Naive thymus-derived CD4-positive, alpha-beta T cell (primary cell): Measurements from ENCODE around the gene CPNE9. TPM values are rescaled to one million over a fixed set of nuclear protein-coding genes. Genes with fewer than 3 reads are reported as not detected.

Experiments
- ATAC-seq: fragments of 150-1000 bp; cut with Tn5 transposase; 2 replicates; pipeline ENCODE4 v1.10.0; 2021; ENCODE audit warnings: mild to moderate bottlenecking, moderate library complexity
- CTCF ChIA-PET: fragments of 350-600 bp; sonication (Branson Sonifier 250); formaldehyde crosslinking; loops from one replicate; lab custom pipeline; 2021; ENCODE audit warnings: antibody characterized with exemption; lab: Charles Lee
- POLR2A ChIA-PET: fragments of 350-600 bp; sonication (Branson Sonifier 250); formaldehyde crosslinking; loops from one replicate; lab custom pipeline; 2021; ENCODE audit warnings: antibody characterized with exemption, inconsistent platforms; lab: Charles Lee
- DNase-seq, 9 donors: peaks; one replicate each; pipeline versions ENCODE4 v3.0.0 to v3.0.0-alpha.2; 2020 to 2022; ENCODE audit warnings: mixed read lengths in 1 of 9
- H3K27ac ChIP-seq: one replicate; pipeline ENCODE4 v1.7.0; 2013; ENCODE audit warnings: mild to moderate bottlenecking, low read depth, low read length, moderate library complexity
- H3K27me3 ChIP-seq, 2 donors: one replicate each; pipeline ENCODE4 v1.7.0; 2013; ENCODE audit warnings: low read length in 2 of 2, mild to moderate bottlenecking in 2 of 2, moderate library complexity in 2 of 2; ENCODE audit not compliant: control insufficient read depth in 2 of 2, insufficient read depth in 2 of 2
- H3K36me3 ChIP-seq, 3 experiments: 1 replicate in 2 of 3; 2 replicates in 1 of 3; pipeline ENCODE4 v1.7.0; 2013; ENCODE audit warnings: low read length in 3 of 3, mild to moderate bottlenecking in 3 of 3, moderate library complexity in 1 of 3; ENCODE audit not compliant: insufficient read depth in 3 of 3, control insufficient read depth in 2 of 3
- H3K4me1 ChIP-seq, 2 donors: one replicate each; pipeline ENCODE4 v1.7.0; 2013; ENCODE audit warnings: low read length in 2 of 2, mild to moderate bottlenecking in 2 of 2, moderate library complexity in 1 of 2; ENCODE audit not compliant: control insufficient read depth in 2 of 2, insufficient read depth in 2 of 2
- H3K4me3 ChIP-seq: 2 replicates; pipeline ENCODE4 v1.7.0; 2013; ENCODE audit warnings: mild to moderate bottlenecking, low read length
- H3K9me3 ChIP-seq, 3 experiments: 1 replicate in 2 of 3; 2 replicates in 1 of 3; pipeline ENCODE4 v1.7.0; 2013; ENCODE audit warnings: low read length in 3 of 3; ENCODE audit not compliant: control insufficient read depth in 2 of 3
- H3K27ac Mint-ChIP-seq, 9 donors: one replicate each; pipeline ENCODE4 v1.8.0; 2020 to 2022; ENCODE audit warnings: mixed read lengths in 9 of 9, mild to moderate bottlenecking in 8 of 9, moderate library complexity in 5 of 9, inconsistent platforms in 2 of 9
- H3K27me3 Mint-ChIP-seq, 5 donors: one replicate each; pipeline ENCODE4 v1.8.0; 2021 to 2022; ENCODE audit warnings: mixed read lengths in 5 of 5, mild to moderate bottlenecking in 1 of 5
- H3K36me3 Mint-ChIP-seq, 5 donors: one replicate each; pipeline ENCODE4 v1.8.0; 2020 to 2022; ENCODE audit warnings: mixed read lengths in 5 of 5, mild to moderate bottlenecking in 3 of 5, inconsistent platforms in 1 of 5
- H3K4me1 Mint-ChIP-seq, 7 donors: one replicate each; pipeline ENCODE4 v1.8.0; 2020 to 2022; ENCODE audit warnings: mixed read lengths in 7 of 7, mild to moderate bottlenecking in 3 of 7, inconsistent platforms in 1 of 7
- H3K4me3 Mint-ChIP-seq, 10 donors: one replicate each; pipeline ENCODE4 v1.8.0; 2020 to 2022; ENCODE audit warnings: mild to moderate bottlenecking in 10 of 10, mixed read lengths in 10 of 10, moderate library complexity in 6 of 10, inconsistent platforms in 2 of 10
- H3K9me3 Mint-ChIP-seq, 11 donors: one replicate each; pipeline ENCODE4 v1.8.0; 2020 to 2022; ENCODE audit warnings: mixed read lengths in 11 of 11, mild to moderate bottlenecking in 4 of 11, inconsistent platforms in 1 of 11, moderate library complexity in 1 of 11
- intact Hi-C, 2 donors: fragments of 100-400 bp; cut with micrococcal nuclease; formaldehyde crosslinking; loops; one replicate each; pipeline ENCODE4 v1.15.1; 2023
- polyA plus RNA-seq, 2 donors: library from polyadenylated mRNA; unstranded; fragments of 300-500 nt; fragmentation: Illumina TruSeq; gene quantifications; one replicate each; pipeline ENCODE4 v1.2.3, GENCODE V29; 2021
- total RNA-seq, 6 experiments: library from RNA in 5 of 6; stranded (reverse) in 5 of 6; gene quantifications; 1 replicate in 5 of 6; 2 replicates in 1 of 6; pipeline ENCODE4 v1.2.3 and lab custom pipeline; 2021 to 2026

Gene CPNE9
- total and polyA plus RNA-seq, 7 experiments from 2014 or later: 0.16 to 1.2 (median 0.51) TPM; not detected in 3

DNA sequence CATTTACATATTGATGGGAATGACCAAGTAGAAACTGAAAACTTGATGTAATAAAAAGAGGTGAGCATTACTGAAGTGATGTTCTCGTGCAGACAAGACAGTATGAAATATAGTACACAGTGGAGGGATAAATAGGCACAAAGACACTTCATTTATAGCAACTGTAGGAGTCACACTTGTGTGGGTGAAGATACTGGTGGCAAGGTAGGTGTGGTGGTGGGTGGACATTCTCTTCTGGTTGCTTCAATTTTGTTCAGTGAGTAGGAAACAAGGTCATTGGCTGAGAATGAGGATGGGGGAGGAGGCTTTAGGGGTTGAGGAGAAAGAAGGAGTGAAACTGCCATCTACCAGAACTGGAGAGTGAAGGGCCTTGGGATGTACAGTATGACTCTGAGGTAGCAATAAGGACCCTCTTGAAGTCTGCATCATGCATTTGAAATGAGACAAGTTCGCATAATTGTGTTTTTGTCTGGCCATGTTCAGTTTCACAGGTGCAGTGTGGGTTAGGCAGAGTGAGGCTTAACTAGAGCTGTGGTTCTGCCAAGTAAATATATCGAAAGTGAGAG, 6.6 kb downstream of the CPNE9 start:
- H3K27ac Mint-ChIP-seq: no peak overlapping the region
- Histone ChIP-seq H3K27ac (no peak overlapping the region), H3K4me1 (no peaks in the 10 kb centered on the region), H3K4me3 (no peak overlapping the region), H3K9me3 (no peaks in the 10 kb centered on the region), H3K36me3 (no peaks in the 10 kb centered on the region), H3K27me3 (no peaks in the 10 kb centered on the region)
- POLR2A ChIA-PET: interaction anchor here (0.9 kb wide), 1 partner anchor 11 kb away, joined by 3 read pairs; no protein-coding TSS in a partner anchor
- H3K4me3 Mint-ChIP-seq: no peak overlapping the region
- H3K9me3 Mint-ChIP-seq: peaks cover 0 to 4% (median 0%) of the 10 kb centered on the region in 11 donors
- ATAC-seq (no peak), DNase-seq (no peak)
- intact Hi-C loops: no loop called here
- H3K4me1 Mint-ChIP-seq: peaks cover 0 to 6% (median under 1%) of the 10 kb centered on the region in 7 donors
- peaks cover 6 to 33% (median 15%) of the 10 kb centered on the region in 5 donors for H3K27me3 Mint-ChIP-seq
- peaks cover 0 to 7% (median 2%) of the 10 kb centered on the region in 5 donors for H3K36me3 Mint-ChIP-seq
- CTCF ChIA-PET: no interaction called here

GRCh38 chr3:9712415-9712814, 8.8 kb downstream of the CPNE9 start:
- ChIA-PET CTCF (no interaction called here), POLR2A (no interaction called here)
- peaks cover 0 to 4% (median 0%) of the 10 kb centered on the region in 11 donors for H3K9me3 Mint-ChIP-seq
- Histone ChIP-seq H3K27ac (no peak overlapping the region), H3K36me3 (no peaks in the 10 kb centered on the region), H3K9me3 (no peaks in the 10 kb centered on the region), H3K4me1 (no peaks in the 10 kb centered on the region), H3K4me3 (no peak overlapping the region), H3K27me3 (no peaks in the 10 kb centered on the region)
- peaks cover 0 to 4% (median 0%) of the 10 kb centered on the region in 5 donors for H3K36me3 Mint-ChIP-seq
- ATAC-seq (no peak), DNase-seq (no peak)
- intact Hi-C loops: no loop called here
- no peak overlapping the region for H3K27ac Mint-ChIP-seq
- H3K4me3 Mint-ChIP-seq: no peak overlapping the region
- H3K27me3 Mint-ChIP-seq: peaks cover 0 to 15% (median 6%) of the 10 kb centered on the region in 5 donors
- H3K4me1 Mint-ChIP-seq: peaks cover 0 to 7% (median 6%) of the 10 kb centered on the region in 7 donors

DNA sequence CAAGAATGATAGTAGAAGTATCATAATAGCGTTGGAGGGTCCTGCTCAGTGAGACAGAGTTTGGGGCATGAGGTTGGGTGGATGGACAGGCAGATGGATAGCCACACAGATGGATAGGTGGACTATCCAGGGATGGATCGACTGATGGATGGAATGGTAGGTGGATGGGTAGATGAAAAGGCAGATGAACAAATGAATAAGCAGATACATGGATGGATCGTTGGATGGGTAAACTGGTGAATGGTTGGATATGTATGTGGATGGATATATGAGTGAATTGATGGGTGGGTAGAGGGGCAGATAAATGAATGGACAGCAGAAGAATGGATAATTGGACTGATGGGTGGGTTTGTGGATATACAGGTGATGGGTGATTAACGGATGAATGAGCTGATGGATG, 9.5 kb downstream of the CPNE9 start:
- DNase-seq (no peak), ATAC-seq (no peak)
- ChIA-PET POLR2A (no interaction called here), CTCF (no interaction called here)
- no peak overlapping the region for H3K27ac ChIP-seq
- no peaks in the 10 kb centered on the region for H3K27me3 ChIP-seq
- Mint-ChIP-seq H3K27ac (peak overlapping the region in 1 of 9 donors; percentile 30), H3K36me3 (peaks cover 0 to 3% (median 0%) of the 10 kb centered on the region in 5 donors), H3K9me3 (peaks cover 0 to 4% (median 0%) of the 10 kb centered on the region in 11 donors), H3K27me3 (peaks cover 0 to 16% (median 6%) of the 10 kb centered on the region in 5 donors), H3K4me1 (peaks cover 0 to 15% (median 12%) of the 10 kb centered on the region in 7 donors), H3K4me3 (no peak overlapping the region)
- intact Hi-C loops: no loop called here
- H3K9me3 ChIP-seq: no peaks in the 10 kb centered on the region
- H3K36me3 ChIP-seq: no peaks in the 10 kb centered on the region
- H3K4me3 ChIP-seq: no peak overlapping the region
- H3K4me1 ChIP-seq: peaks cover 0 to 7% of the 10 kb centered on the region in 2 donors

DNA sequence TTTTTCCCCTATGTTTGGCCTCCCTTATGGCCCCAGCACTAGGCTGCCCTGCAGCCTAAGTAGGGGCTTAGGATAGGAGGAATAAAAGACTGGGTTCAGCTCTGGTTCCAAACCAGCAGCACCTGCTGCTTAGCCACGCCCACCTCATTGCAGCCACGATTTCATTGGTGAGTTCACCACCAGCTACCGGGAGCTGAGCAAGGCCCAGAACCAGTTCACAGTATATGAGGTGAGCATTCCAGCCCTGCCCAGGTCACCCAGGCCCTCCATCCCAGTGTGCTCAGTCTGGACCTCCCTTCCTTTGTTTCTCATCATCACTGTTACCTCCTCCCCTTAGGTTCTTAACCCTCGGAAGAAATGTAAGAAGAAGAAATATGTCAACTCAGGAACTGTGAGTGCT, 11.5 kb downstream of the CPNE9 start:
- Mint-ChIP-seq H3K4me3 (no peak overlapping the region), H3K36me3 (no peaks in the 10 kb centered on the region), H3K4me1 (peaks cover 0 to 18% (median 17%) of the 10 kb centered on the region in 7 donors), H3K27me3 (peaks cover 0 to 17% (median 6%) of the 10 kb centered on the region in 5 donors), H3K27ac (no peak overlapping the region), H3K9me3 (peaks cover 0 to 4% (median 0%) of the 10 kb centered on the region in 11 donors)
- Histone ChIP-seq H3K4me1 (peaks cover 0 to 8% of the 10 kb centered on the region in 2 donors), H3K27ac (no peak overlapping the region), H3K9me3 (no peaks in the 10 kb centered on the region), H3K36me3 (no peaks in the 10 kb centered on the region), H3K27me3 (no peaks in the 10 kb centered on the region), H3K4me3 (no peak overlapping the region)
- no peak for ATAC-seq
- DNase-seq: no peak
- intact Hi-C loops: no loop called here
- ChIA-PET CTCF (interaction anchor here (1.6 kb wide), 1 partner anchor 12 kb away, joined by 4 read pairs; no protein-coding TSS in a partner anchor), POLR2A (no interaction called here)

DNA sequence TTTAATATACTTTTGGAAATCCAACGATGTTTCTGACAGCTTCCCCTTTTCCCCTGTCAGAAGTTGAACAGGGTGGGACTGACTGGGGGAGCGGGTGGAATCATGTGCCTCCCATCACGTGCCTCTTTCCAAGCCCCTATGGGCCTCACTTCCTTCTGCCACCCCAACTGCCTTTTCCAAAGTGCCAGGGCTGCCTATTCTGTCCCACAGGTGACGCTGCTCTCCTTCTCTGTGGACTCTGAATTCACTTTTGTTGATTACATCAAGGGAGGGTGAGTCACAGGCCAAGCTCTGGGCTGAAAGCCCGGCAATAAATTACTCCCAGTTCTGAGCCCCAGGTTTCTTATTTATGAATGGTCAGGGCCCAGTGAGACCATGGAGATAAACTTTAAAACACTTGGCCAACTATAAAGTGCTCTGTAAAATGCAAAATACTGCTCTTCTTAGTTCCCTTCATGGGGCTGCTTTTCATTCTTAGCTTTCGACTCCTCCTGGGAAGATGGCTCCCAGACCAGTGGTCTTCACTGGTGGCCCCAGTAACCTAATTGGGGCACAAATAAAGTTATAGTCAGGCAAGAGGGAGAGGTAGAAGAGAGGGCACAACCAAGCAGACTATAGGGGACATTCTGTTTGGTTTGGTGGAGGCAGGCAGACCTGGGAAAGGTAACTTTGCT, 12.3 kb downstream of the CPNE9 start:
- Histone ChIP-seq H3K36me3 (no peaks in the 10 kb centered on the region), H3K4me3 (no peak overlapping the region), H3K27me3 (no peaks in the 10 kb centered on the region), H3K4me1 (peaks cover 0 to 8% of the 10 kb centered on the region in 2 donors), H3K9me3 (no peaks in the 10 kb centered on the region), H3K27ac (no peak overlapping the region)
- peaks cover 0 to 15% (median 6%) of the 10 kb centered on the region in 5 donors for H3K27me3 Mint-ChIP-seq
- DNase-seq (peak in 1 of 9 donors; percentile 18), ATAC-seq (peak; percentile 90)
- H3K9me3 Mint-ChIP-seq: peaks cover 0 to 4% (median 0%) of the 10 kb centered on the region in 11 donors
- intact Hi-C loops: no loop called here
- peak overlapping the region in 1 of 9 donors; percentile 70 for H3K27ac Mint-ChIP-seq
- CTCF ChIA-PET: interaction anchor here (1.6 kb wide), 1 partner anchor 11 kb away, joined by 4 read pairs; no protein-coding TSS in a partner anchor
- POLR2A ChIA-PET: no interaction called here
- H3K4me3 Mint-ChIP-seq: no peak overlapping the region
- no peaks in the 10 kb centered on the region for H3K36me3 Mint-ChIP-seq
- H3K4me1 Mint-ChIP-seq: peaks cover 0 to 18% (median 17%) of the 10 kb centered on the region in 7 donors

DNA sequence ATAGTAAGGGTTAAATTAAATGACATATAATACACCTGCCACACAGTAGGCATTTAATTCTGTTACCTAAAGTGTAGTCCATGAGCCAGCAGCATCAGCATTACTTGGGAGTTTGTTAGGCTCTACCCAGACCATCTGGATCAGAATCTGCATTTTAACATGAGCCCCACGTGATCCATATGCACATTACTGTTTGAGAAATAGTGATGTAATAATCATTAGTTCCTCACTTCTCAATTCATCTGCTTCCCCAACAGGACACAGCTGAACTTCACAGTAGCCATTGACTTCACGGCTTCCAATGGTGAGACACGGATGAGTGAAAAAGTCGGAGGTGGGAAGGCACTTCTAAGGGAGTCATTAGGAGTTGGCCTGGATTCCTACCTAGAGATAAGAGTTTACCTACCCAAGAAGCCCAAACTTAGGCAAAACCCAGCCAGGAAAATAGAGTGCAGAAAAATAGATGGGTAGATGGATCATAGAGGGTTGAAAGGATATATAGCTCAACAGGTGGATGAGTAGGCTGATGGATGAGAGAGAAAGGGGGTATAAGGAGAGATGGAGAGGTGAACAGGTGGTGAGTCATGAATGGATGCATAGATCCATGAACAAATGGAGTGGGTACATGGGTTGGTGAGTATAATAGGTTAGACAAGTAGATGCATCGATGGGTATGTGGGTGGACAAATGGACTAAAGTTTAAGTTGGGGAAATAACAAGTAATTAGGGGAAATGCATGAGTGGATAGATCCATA, 13.3 kb downstream of the CPNE9 start:
- Histone ChIP-seq H3K27ac (no peak overlapping the region), H3K4me3 (no peak overlapping the region), H3K9me3 (no peaks in the 10 kb centered on the region), H3K4me1 (peaks cover 0 to 8% of the 10 kb centered on the region in 2 donors), H3K36me3 (no peaks in the 10 kb centered on the region), H3K27me3 (no peaks in the 10 kb centered on the region)
- Mint-ChIP-seq H3K36me3 (no peaks in the 10 kb centered on the region), H3K9me3 (peaks cover 0 to 4% (median 0%) of the 10 kb centered on the region in 11 donors), H3K4me3 (peak overlapping the region in 1 of 10 donors; percentile 7), H3K27ac (no peak overlapping the region), H3K4me1 (peaks cover 0 to 18% (median 17%) of the 10 kb centered on the region in 7 donors), H3K27me3 (peaks cover 0 to 17% (median 6%) of the 10 kb centered on the region in 5 donors)
- ChIA-PET POLR2A (no interaction called here), CTCF (interaction anchor here (1.5 kb wide), 1 partner anchor 13 kb away, joined by 3 read pairs; no protein-coding TSS in a partner anchor)
- intact Hi-C loops: no loop called here
- DNase-seq (no peak), ATAC-seq (no peak)
